DND-41 (cell line): ENCODE measurements around the gene TAF4.

ENCODE experiments used
- ATAC-seq: fragments of 200-7000 bp; cut with Tn5 transposase; 3 replicates; pipeline ENCODE4 v1.9.1; 2021; ENCODE audit warnings: low read depth; ENCODE audit not compliant: insufficient read depth
- DNase-seq: peaks from one replicate; pipeline ENCODE4 v3.0.0-alpha.2; 2020
- H2AFZ ChIP-seq: 2 replicates; pipeline ENCODE4 v1.6.0; 2012; ENCODE audit warnings: low read depth, low read length
- H3K27ac ChIP-seq: 2 replicates; pipeline ENCODE4 v1.5.1; 2012; ENCODE audit warnings: low read length, inconsistent platforms
- H3K27me3 ChIP-seq: fragments of 200-600 bp; sonication (generic); 2 replicates; pipeline ENCODE4 v1.6.0; 2012; ENCODE audit warnings: low read length, mild to moderate bottlenecking, inconsistent platforms; ENCODE audit not compliant: insufficient read depth, poor library complexity
- H3K36me3 ChIP-seq: 2 replicates; pipeline ENCODE4 v1.5.1; 2012; ENCODE audit warnings: low read length, inconsistent platforms; ENCODE audit not compliant: insufficient read depth
- H3K4me1 ChIP-seq: 2 replicates; pipeline ENCODE4 v1.5.1; 2012; ENCODE audit warnings: mild to moderate bottlenecking, low read length; ENCODE audit not compliant: insufficient read depth
- H3K4me2 ChIP-seq: 2 replicates; pipeline ENCODE4 v1.6.0; 2012; ENCODE audit warnings: mild to moderate bottlenecking, moderate library complexity, low read length, inconsistent platforms; ENCODE audit not compliant: insufficient read depth
- H3K4me3 ChIP-seq, 2 experiments: fragments of 200-600 bp in 1 of 2; shearing (Covaris generic) in 1 of 2; 2 replicates each; pipeline ENCODE4 v1.5.1; 2012 to 2016; ENCODE audit warnings: inconsistent platforms in 2 of 2, low read length in 2 of 2, mild to moderate bottlenecking in 2 of 2, low read depth in 1 of 2, moderate library complexity in 1 of 2
- H3K79me2 ChIP-seq: 2 replicates; pipeline ENCODE4 v1.6.0; 2012; ENCODE audit warnings: low read length, inconsistent platforms; ENCODE audit not compliant: insufficient read depth
- H3K9ac ChIP-seq: 2 replicates; pipeline ENCODE4 v1.6.0; 2012; ENCODE audit warnings: low read depth, mild to moderate bottlenecking, inconsistent platforms, low read length, moderate library complexity
- H3K9me3 ChIP-seq: 2 replicates; pipeline ENCODE4 v1.5.1; 2012; ENCODE audit warnings: low read length, moderate library complexity, mild to moderate bottlenecking, inconsistent platforms; ENCODE audit not compliant: insufficient read depth, severe bottlenecking
- H4K20me1 ChIP-seq: 2 replicates; pipeline ENCODE4 v1.6.0; 2012; ENCODE audit warnings: low read length; ENCODE audit not compliant: insufficient read depth
- CTCF ChIP-seq: IDR thresholded peaks from 2 replicates; pipeline ENCODE4 v1.5.1; 2012; ENCODE audit warnings: borderline replicate concordance, low read length, moderate library complexity, mild to moderate bottlenecking; ENCODE audit not compliant: poor library complexity, severe bottlenecking; ENCODE audit errors: extremely low read depth
- EZH2 ChIP-seq: IDR thresholded peaks from 3 replicates; pipeline ENCODE4 v1.6.1; 2012; ENCODE audit warnings: borderline replicate concordance, low read depth, mild to moderate bottlenecking, moderate library complexity, low read length, inconsistent platforms; ENCODE audit not compliant: severe bottlenecking

The TAF4 gene

GRCh38 chr20:62010551-62011402, 54.9 kb downstream of the TAF4 start:
- no peaks in the 10 kb centered on the region for H3K27me3 ChIP-seq
- H3K4me1 ChIP-seq = no peaks in the 10 kb centered on the region
- no peak overlapping the region for H3K4me2 ChIP-seq
- TF ChIP-seq EZH2 (no peak), CTCF (peak; percentile 68)
- H3K4me3 ChIP-seq = no peak overlapping the region
- no peak overlapping the region for H3K27ac ChIP-seq
- peak; percentile 57 for DNase-seq
- peaks cover 62% of the 10 kb centered on the region for H4K20me1 ChIP-seq
- peak; percentile 78 for ATAC-seq
- H3K9ac ChIP-seq = no peak overlapping the region
- peaks cover 89% of the 10 kb centered on the region for H3K36me3 ChIP-seq
- peaks cover 38% of the 10 kb centered on the region for H3K79me2 ChIP-seq
- no peaks in the 10 kb centered on the region for H3K9me3 ChIP-seq
- no peak overlapping the region for H2AFZ ChIP-seq

GRCh38 chr20:62009869-62010445, 55.7 kb downstream of the TAF4 start:
- Histone ChIP-seq H3K27ac (no peak overlapping the region), H3K79me2 (peaks cover 30% of the 10 kb centered on the region), H2AFZ (no peak overlapping the region), H3K9me3 (no peaks in the 10 kb centered on the region), H3K9ac (no peak overlapping the region), H3K4me2 (no peak overlapping the region), H3K4me3 (no peak overlapping the region), H3K27me3 (no peaks in the 10 kb centered on the region), H3K36me3 (peaks cover 97% of the 10 kb centered on the region), H4K20me1 (peaks cover 58% of the 10 kb centered on the region), H3K4me1 (no peaks in the 10 kb centered on the region)
- DNase-seq (no peak), ATAC-seq (no peak)
- TF ChIP-seq CTCF = no peak
- no peak for TF ChIP-seq EZH2

GRCh38 chr20:62009322-62009721, 56.4 kb downstream of the TAF4 start:
- ATAC-seq (no peak), DNase-seq (no peak)
- Histone ChIP-seq H3K36me3 (peaks cover 100% of the 10 kb centered on the region), H3K9me3 (no peaks in the 10 kb centered on the region), H2AFZ (no peak overlapping the region), H3K4me1 (no peaks in the 10 kb centered on the region), H3K27me3 (no peaks in the 10 kb centered on the region), H4K20me1 (peaks cover 55% of the 10 kb centered on the region), H3K4me3 (no peak overlapping the region), H3K9ac (no peak overlapping the region), H3K79me2 (peaks cover 23% of the 10 kb centered on the region), H3K4me2 (no peak overlapping the region), H3K27ac (no peak overlapping the region)
- TF ChIP-seq CTCF = no peak
- TF ChIP-seq EZH2 = no peak
